OCI-LY3 (cell line): ENCODE results near the gene RETN.

Source experiments
- H2AFZ ChIP-seq: fragments of 200-600, 300-600 bp; shearing (Covaris generic); 2 replicates; pipeline ENCODE4 v1.6.0; 2014; ENCODE audit warnings: antibody characterized with exemption, low read depth, low read length
- H3K27ac ChIP-seq: fragments of 200-600, 300-600 bp; sonication (generic); 2 replicates; pipeline ENCODE4 v1.5.1; 2014; ENCODE audit warnings: mild to moderate bottlenecking, low read length, moderate library complexity, mixed read lengths
- H3K27me3 ChIP-seq: fragments of 200-600, 300-600 bp; sonication (generic); 2 replicates; pipeline ENCODE4 v1.6.1; 2014; ENCODE audit warnings: low read depth, low read length, mixed read lengths
- H3K36me3 ChIP-seq: fragments of 200-600, 300-600 bp; sonication (generic); replicated peaks from 2 replicates; pipeline ENCODE3; 2014; ENCODE audit warnings: low read depth, low read length, mixed read lengths
- H3K4me1 ChIP-seq: fragments of 300-600, 200-600 bp; sonication (generic); 2 replicates; pipeline ENCODE4 v1.6.1; 2014; ENCODE audit warnings: low read length, mixed read lengths
- H3K4me2 ChIP-seq: fragments of 200-600, 300-600 bp; sonication (generic); 2 replicates; pipeline ENCODE4 v1.6.1; 2014; ENCODE audit warnings: low read length, mixed read lengths
- H3K4me3 ChIP-seq: fragments of 300-600, 200-600 bp; sonication (generic); 2 replicates; pipeline ENCODE4 v1.5.1; 2014; ENCODE audit warnings: antibody characterized with exemption, mild to moderate bottlenecking, low read length, moderate library complexity
- H3K79me2 ChIP-seq: fragments of 300-600, 200-600 bp; shearing (Covaris generic); 2 replicates; pipeline ENCODE4 v1.6.1; 2014; ENCODE audit warnings: mild to moderate bottlenecking, low read length, mixed read lengths
- H3K9ac ChIP-seq: fragments of 300-600, 200-600 bp; shearing (Covaris generic); 2 replicates; pipeline ENCODE4 v1.6.0; 2014; ENCODE audit warnings: mild to moderate bottlenecking, low read length, moderate library complexity
- H3K9me3 ChIP-seq: fragments of 200-600, 300-600 bp; shearing (Covaris generic); 2 replicates; pipeline ENCODE4 v1.6.1; 2014; ENCODE audit warnings: low read length, mixed read lengths; ENCODE audit not compliant: insufficient read depth
- H4K20me1 ChIP-seq: fragments of 200-600, 300-600 bp; sonication (generic); 2 replicates; pipeline ENCODE4 v1.6.1; 2016; ENCODE audit warnings: low read length, mixed read lengths; ENCODE audit not compliant: insufficient read depth
- CTCF ChIP-seq: fragments of 200-600, 300-600 bp; sonication (generic); IDR thresholded peaks from 2 replicates; pipeline ENCODE4 v1.5.1; 2014; ENCODE audit warnings: antibody characterized with exemption, low read length, low read depth
- EZH2phosphoT487 ChIP-seq: fragments of 200-600 bp; shearing (Covaris generic); IDR thresholded peaks from 2 replicates; pipeline ENCODE4 v1.6.1; 2018; ENCODE audit warnings: antibody characterized with exemption, mixed run types, low read depth

Gene RETN

GRCh38 chr19:7645163-7645562 lies 23.7 kb upstream of the RETN start:
- Histone ChIP-seq H3K9ac (peak overlapping the region; percentile 78), H3K9me3 (no peaks in the 10 kb centered on the region), H3K27ac (peak overlapping the region; percentile 74), H3K4me1 (peaks cover 26% of the 10 kb centered on the region), H3K4me2 (peak overlapping the region; percentile 76), H3K27me3 (no peaks in the 10 kb centered on the region), H3K36me3 (peaks cover 22% of the 10 kb centered on the region), H3K79me2 (peaks cover 2% of the 10 kb centered on the region), H4K20me1 (peaks cover 1% of the 10 kb centered on the region; the same call in 1 of the 2 replicates), H3K4me3 (peak overlapping the region; percentile 77), H2AFZ (no peak overlapping the region)
- TF ChIP-seq EZH2phosphoT487 (no peak), CTCF (no peak)

DNA sequence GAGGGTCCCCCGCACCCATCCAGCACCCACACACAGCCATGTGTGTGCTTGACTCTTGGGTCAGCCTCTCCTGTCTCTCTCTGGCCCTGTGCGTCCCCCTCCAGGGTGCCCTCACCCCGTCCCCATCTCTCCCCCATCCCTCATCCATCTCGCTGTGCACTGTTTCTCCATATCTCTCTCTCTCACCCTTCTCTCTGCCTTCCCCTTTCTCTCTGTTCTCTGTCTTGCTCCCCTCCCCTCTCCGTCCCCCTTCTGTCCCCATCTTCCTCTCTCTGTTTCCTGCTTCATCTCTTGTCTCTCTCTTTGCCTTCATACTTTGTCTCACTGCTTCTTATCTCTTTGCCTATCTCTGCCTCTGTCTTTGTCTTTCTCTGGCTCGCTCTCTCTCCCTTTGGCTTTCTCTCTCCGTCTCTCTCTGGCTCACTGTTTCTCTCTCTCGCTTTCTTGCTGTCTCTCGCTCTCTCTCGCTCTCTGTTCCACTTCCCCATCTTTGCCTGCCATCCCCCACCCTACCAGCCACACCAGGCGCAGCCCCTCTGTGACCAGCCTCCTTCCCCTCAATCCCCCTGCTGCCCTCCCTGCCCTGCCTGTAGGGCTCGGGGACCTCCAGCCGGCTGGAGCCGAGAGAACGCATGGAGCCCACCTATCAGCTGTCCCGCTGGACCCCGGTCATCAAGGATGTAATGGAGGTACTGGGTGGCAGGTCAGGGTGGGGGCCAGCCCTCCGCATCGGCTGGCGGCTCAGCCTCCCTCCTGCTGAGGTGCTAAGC lies 23.0 kb upstream of the RETN start:
- 0 out of 2 replicates have a peak, but pooled peaks cover 1% of the 10 kb centered on the region for H3K27me3 ChIP-seq
- no peaks in the 10 kb centered on the region for H3K79me2 ChIP-seq
- peaks cover 26% of the 10 kb centered on the region for H3K4me1 ChIP-seq
- H2AFZ ChIP-seq, result no peak overlapping the region
- no peaks in the 10 kb centered on the region for H4K20me1 ChIP-seq
- no peak for TF ChIP-seq CTCF
- no peak for TF ChIP-seq EZH2phosphoT487
- peak overlapping the region; percentile 74 for H3K27ac ChIP-seq
- H3K9ac ChIP-seq, result peak overlapping the region; percentile 78
- no peaks in the 10 kb centered on the region for H3K9me3 ChIP-seq
- peaks cover 19% of the 10 kb centered on the region for H3K36me3 ChIP-seq
- peak overlapping the region; percentile 76 for H3K4me2 ChIP-seq
- H3K4me3 ChIP-seq, result peak overlapping the region; percentile 77

- 0 out of 2 replicates have a peak, but pooled peaks cover 3% of the 10 kb centered on the region for H3K27me3 ChIP-seq
These were observed 22.5 kb upstream of the RETN start for GRCh38 chr19:7646426-7646700.

More at GRCh38 chr19:7646426-7646700, 22.5 kb upstream of the RETN start:
- no peaks in the 10 kb centered on the region for H4K20me1 ChIP-seq
- H3K4me2 ChIP-seq, result peak overlapping the region; percentile 76
- no peaks in the 10 kb centered on the region for H3K79me2 ChIP-seq
- peaks cover 26% of the 10 kb centered on the region for H3K4me1 ChIP-seq
- H3K9me3 ChIP-seq, result no peaks in the 10 kb centered on the region
- peak overlapping the region; percentile 78 for H3K9ac ChIP-seq
- H3K27ac ChIP-seq, result peak overlapping the region; percentile 74
- TF ChIP-seq EZH2phosphoT487, result no peak
- no peak for TF ChIP-seq CTCF
- peak overlapping the region; percentile 77 for H3K4me3 ChIP-seq
- peaks cover 19% of the 10 kb centered on the region for H3K36me3 ChIP-seq
- no peak overlapping the region for H2AFZ ChIP-seq
